NCI-H2107 (cell line): Measurements from ENCODE around the gene MAMDC2.

Source experiments
- DNase-seq: peaks from one replicate; lab custom pipeline; 2025; lab: John Stamatoyannopoulos, UW

The MAMDC2 gene

GRCh38 chr9:70043689-70044489 lies at the start of gene MAMDC2:
Gene MAMDC2, plus strand, starts transcription at chr9:70043848. Its CDS starts 350 bp downstream, at chr9:70044198.
- DNase-seq: no peak

GRCh38 chr9:69995846-69996245 lies 47.8 kb upstream of the MAMDC2 start:
- no peak for DNase-seq

- no peak for DNase-seq
Observed at GRCh38 chr9:69996967-69997366, 46.7 kb upstream of the MAMDC2 start.

GRCh38 chr9:69997524-69997923 lies 46.1 kb upstream of the MAMDC2 start:
- DNase-seq: no peak

- DNase-seq: no peak
Observed at GRCh38 chr9:69999315-69999714, 44.3 kb upstream of the MAMDC2 start.

- DNase-seq: no peak
Observed at GRCh38 chr9:70000469-70000868, 43.2 kb upstream of the MAMDC2 start.

GRCh38 chr9:70003901-70004714 lies 39.5 kb upstream of the MAMDC2 start:
- no peak for DNase-seq

GRCh38 chr9:70006306-70006705 lies 37.3 kb upstream of the MAMDC2 start:
- DNase-seq: no peak

- no peak for DNase-seq
Observed at GRCh38 chr9:70007831-70008230, 35.8 kb upstream of the MAMDC2 start.

GRCh38 chr9:70010015-70010414 lies 33.6 kb upstream of the MAMDC2 start:
- no peak for DNase-seq

GRCh38 chr9:70011366-70011765 lies 32.3 kb upstream of the MAMDC2 start:
- no peak for DNase-seq

GRCh38 chr9:70012569-70012968 lies 31.1 kb upstream of the MAMDC2 start:
- no peak for DNase-seq

GRCh38 chr9:70013598-70014196 lies 30.0 kb upstream of the MAMDC2 start:
- no peak for DNase-seq

- DNase-seq: no peak
Observed at GRCh38 chr9:70015099-70015498, 28.5 kb upstream of the MAMDC2 start.

- DNase-seq: no peak
Observed at GRCh38 chr9:70020217-70020616, 23.4 kb upstream of the MAMDC2 start.

- no peak for DNase-seq
Observed at GRCh38 chr9:70020991-70021571, 22.6 kb upstream of the MAMDC2 start.

GRCh38 chr9:70028287-70028686 lies 15.4 kb upstream of the MAMDC2 start:
- no peak for DNase-seq

GRCh38 chr9:70030156-70030555 lies 13.5 kb upstream of the MAMDC2 start:
- DNase-seq: no peak

- DNase-seq: no peak
Observed at GRCh38 chr9:70031141-70031545, 12.5 kb upstream of the MAMDC2 start.

GRCh38 chr9:70034271-70034711 lies 9.4 kb upstream of the MAMDC2 start:
- DNase-seq: no peak

- no peak for DNase-seq
Observed at GRCh38 chr9:70035691-70036090, 8.0 kb upstream of the MAMDC2 start.

- DNase-seq: no peak
Observed at GRCh38 chr9:70036641-70037040, 7.0 kb upstream of the MAMDC2 start.
